ENCODE results near the gene CREB1. TPM values are rescaled to one million over a fixed set of nuclear protein-coding genes. Genes with fewer than 3 reads are reported as not detected.

CREB1 gene
- total RNA-seq, 1 donor from 2014 or later: 54.5 TPM

DNA sequence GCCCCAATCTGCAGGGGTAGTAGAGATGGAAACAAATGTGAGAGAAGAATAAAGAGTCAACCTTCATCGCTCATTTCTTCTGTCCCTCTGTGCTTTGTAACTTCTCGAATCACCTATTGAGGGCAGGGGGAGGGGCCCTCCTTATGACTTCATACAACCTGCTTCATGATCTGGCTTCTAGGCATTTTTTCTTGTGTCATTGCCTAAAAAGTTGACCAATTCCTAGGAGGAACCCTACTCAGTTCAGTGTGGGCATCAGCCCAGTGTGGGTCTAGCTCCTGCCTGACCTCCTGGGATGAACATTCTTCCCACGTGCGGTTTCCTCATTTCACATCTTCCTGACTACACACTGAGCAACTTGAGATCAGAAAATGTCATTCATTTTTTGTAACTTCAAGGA, 46.3 kb upstream of the CREB1 start:
- Histone ChIP-seq H3K36me3 (ENCODE audit: control insufficient read depth, insufficient read depth, low read length) (no peaks in the 10 kb centered on the region), H3K27me3 (ENCODE audit: control insufficient read depth, insufficient read depth, low read length) (no peaks in the 10 kb centered on the region), H3K4me3 (ENCODE audit: low read depth, low read length) (no peak overlapping the region)
- DNase-seq (ENCODE audit: low read depth): no peak
- TF ChIP-seq, protein P1, sequence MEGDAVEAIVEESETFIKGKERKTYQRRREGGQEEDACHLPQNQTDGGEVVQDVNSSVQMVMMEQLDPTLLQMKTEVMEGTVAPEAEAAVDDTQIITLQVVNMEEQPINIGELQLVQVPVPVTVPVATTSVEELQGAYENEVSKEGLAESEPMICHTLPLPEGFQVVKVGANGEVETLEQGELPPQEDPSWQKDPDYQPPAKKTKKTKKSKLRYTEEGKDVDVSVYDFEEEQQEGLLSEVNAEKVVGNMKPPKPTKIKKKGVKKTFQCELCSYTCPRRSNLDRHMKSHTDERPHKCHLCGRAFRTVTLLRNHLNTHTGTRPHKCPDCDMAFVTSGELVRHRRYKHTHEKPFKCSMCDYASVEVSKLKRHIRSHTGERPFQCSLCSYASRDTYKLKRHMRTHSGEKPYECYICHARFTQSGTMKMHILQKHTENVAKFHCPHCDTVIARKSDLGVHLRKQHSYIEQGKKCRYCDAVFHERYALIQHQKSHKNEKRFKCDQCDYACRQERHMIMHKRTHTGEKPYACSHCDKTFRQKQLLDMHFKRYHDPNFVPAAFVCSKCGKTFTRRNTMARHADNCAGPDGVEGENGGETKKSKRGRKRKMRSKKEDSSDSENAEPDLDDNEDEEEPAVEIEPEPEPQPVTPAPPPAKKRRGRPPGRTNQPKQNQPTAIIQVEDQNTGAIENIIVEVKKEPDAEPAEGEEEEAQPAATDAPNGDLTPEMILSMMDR (IDR thresholded peaks at IDR 0.05; ENCODE audit: insufficient read depth, low read length, poor library complexity, severe bottlenecking): no peak

DNA sequence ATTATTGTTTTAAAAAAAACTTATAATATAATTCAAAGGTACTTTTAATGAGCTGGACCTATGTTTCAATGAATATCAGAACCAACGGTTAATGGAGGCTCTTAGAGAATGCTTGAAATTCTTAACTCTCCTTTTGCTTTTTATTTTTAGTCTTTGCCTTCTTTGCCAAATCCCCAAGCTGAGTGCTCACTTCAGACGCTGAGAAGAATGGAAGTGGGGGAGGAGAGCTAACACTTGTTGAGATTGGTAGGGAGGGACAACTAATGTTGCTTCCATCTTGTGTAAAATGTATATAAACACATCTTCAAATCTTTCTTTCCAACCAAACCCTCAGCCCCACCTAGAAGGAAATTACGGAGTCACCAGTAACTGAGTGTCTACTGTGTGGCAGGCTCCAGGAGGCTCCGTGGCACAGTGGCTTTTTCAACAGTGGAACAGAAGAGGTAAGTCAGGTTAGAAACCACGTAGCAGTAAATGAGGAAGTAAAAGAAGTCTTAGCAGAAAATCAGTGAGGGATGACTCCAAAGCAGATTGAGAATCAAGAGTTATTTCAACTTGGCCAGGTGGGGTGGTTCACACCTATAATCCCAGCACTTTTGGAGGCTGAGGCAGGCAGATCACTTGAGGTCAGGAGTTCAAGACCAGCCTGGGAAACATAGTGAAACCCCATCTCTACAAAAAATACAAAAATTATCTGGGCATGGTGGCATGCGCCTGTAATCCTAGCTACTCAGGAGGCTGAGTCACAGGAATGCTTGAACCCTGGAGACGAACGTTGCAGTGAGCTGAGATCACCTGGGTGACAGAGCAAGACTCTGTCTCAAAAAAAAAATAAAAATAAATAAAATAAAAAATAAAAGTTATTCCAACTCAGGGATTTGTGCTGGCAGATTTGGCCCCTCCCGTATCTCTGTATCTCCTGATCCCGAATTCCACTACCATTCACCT, 45.0 kb upstream of the CREB1 start:
- Histone ChIP-seq H3K36me3 (ENCODE audit: control insufficient read depth, insufficient read depth, low read length) (no peaks in the 10 kb centered on the region), H3K4me3 (ENCODE audit: low read depth, low read length) (no peak overlapping the region), H3K27me3 (ENCODE audit: control insufficient read depth, insufficient read depth, low read length) (no peaks in the 10 kb centered on the region)
- TF ChIP-seq, protein P1 (IDR thresholded peaks at IDR 0.05; ENCODE audit: insufficient read depth, low read length, poor library complexity, severe bottlenecking): no peak
- no peak for DNase-seq (ENCODE audit: low read depth)

DNA sequence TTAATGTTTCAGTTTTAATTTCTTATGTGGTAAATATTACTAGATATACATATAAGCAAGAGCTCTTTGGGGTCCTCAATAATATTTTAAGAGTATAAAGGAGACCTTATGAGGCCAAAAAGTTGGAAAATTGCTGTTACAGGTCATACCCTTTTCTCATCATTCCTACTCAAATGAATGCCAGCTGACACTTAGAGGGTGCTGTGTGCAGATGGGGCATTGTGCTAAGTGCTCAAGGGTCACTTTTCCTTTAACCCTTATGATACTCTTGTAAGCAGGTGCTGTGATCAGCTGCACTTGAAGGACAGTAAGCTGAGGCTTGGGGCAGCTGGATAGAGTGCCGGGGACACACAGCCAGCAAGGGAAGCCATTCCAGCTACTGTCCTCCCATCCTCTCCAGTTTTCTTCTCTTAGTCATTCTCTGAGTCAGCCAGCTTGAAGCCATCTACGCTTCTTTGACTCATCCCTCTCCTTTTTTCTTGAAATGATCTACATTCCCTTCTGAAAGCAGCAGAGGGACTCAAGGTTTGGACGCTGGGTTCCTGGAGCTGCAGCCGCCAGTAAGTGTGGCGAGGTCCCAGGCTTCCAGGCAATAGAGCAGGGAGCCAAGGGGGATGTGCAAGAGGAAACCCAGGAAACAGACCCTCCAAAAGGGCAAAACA, 42.0 kb upstream of the CREB1 start:
- no peaks in the 10 kb centered on the region for H3K36me3 ChIP-seq (ENCODE audit: control insufficient read depth, insufficient read depth, low read length)
- no peak overlapping the region for H3K4me3 ChIP-seq (ENCODE audit: low read depth, low read length)
- DNase-seq (ENCODE audit: low read depth): peak; percentile 62
- TF ChIP-seq, protein P1 (IDR thresholded peaks at IDR 0.05; ENCODE audit: insufficient read depth, low read length, poor library complexity, severe bottlenecking): no peak
- H3K27me3 ChIP-seq (ENCODE audit: control insufficient read depth, insufficient read depth, low read length): no peaks in the 10 kb centered on the region

GRCh38 chr2:207489251-207489650, 40.5 kb upstream of the CREB1 start:
- DNase-seq (ENCODE audit: low read depth): no peak
- Histone ChIP-seq H3K27me3 (ENCODE audit: control insufficient read depth, insufficient read depth, low read length) (no peaks in the 10 kb centered on the region), H3K36me3 (ENCODE audit: control insufficient read depth, insufficient read depth, low read length) (no peaks in the 10 kb centered on the region), H3K4me3 (ENCODE audit: low read depth, low read length) (no peak overlapping the region)
- TF ChIP-seq, protein P1 (IDR thresholded peaks at IDR 0.05; ENCODE audit: insufficient read depth, low read length, poor library complexity, severe bottlenecking): no peak

- no peak overlapping the region for H3K4me3 ChIP-seq (ENCODE audit: low read depth, low read length)
- H3K36me3 ChIP-seq (ENCODE audit: control insufficient read depth, insufficient read depth, low read length): no peaks in the 10 kb centered on the region
- DNase-seq (ENCODE audit: low read depth): no peak
- H3K27me3 ChIP-seq (ENCODE audit: control insufficient read depth, insufficient read depth, low read length): no peaks in the 10 kb centered on the region
- TF ChIP-seq, protein P1 (IDR thresholded peaks at IDR 0.05; ENCODE audit: insufficient read depth, low read length, poor library complexity, severe bottlenecking): no peak
Measured at GRCh38 chr2:207490441-207490840, 39.3 kb upstream of the CREB1 start.

All from kidney epithelial cell (primary cell).